Stimulated activated CD4-positive, alpha-beta T cell treated with anti-CD3 and anti-CD28 coated beads, Interleukin-2, amount 100 ng/mL, for 4 hours (primary cell): ENCODE measurements around the gene LELP1.
A peak's percentile ranks its signal among the peaks of the same experiment; 100 is the strongest.
"Not testable (repeated sequence)": the region's sequence is repeated elsewhere in the genome, so short reads cannot be mapped to it uniquely, and the experiment has no call there.

Experiments used
- DNase-seq: peaks from one replicate; pipeline ENCODE4 v3.0.0-alpha.2; 2020; ENCODE audit warnings: low read depth

The LELP1 gene

GRCh38 chr1:153203130-153203529 lies at the start of gene LELP1:
Gene LELP1, plus strand, starts transcription at chr1:153203430. Its CDS starts 1,278 bp downstream, at chr1:153204708.
- DNase-seq: no peak

GRCh38 chr1:153155541-153155940 lies 47.7 kb upstream of the LELP1 start:
- DNase-seq: no peak

GRCh38 chr1:153168686-153169085 lies 34.5 kb upstream of the LELP1 start:
- DNase-seq: no peak

GRCh38 chr1:153174624-153175023 lies 28.6 kb upstream of the LELP1 start:
- no peak for DNase-seq

- no peak for DNase-seq
Measured at GRCh38 chr1:153178922-153179321, 24.3 kb upstream of the LELP1 start.

GRCh38 chr1:153180556-153180955 lies 22.7 kb upstream of the LELP1 start:
- no peak for DNase-seq

- DNase-seq: not testable (repeated sequence)
Measured at GRCh38 chr1:153188301-153188700, 14.9 kb upstream of the LELP1 start.

GRCh38 chr1:153190373-153190772 lies 12.9 kb upstream of the LELP1 start:
- no peak for DNase-seq

- DNase-seq: no peak
Measured at GRCh38 chr1:153192697-153193096, 10.5 kb upstream of the LELP1 start.

GRCh38 chr1:153194331-153195050 lies 8.7 kb upstream of the LELP1 start:
- no peak for DNase-seq

GRCh38 chr1:153195216-153195615 lies 8.0 kb upstream of the LELP1 start:
- DNase-seq: no peak

- no peak for DNase-seq
Measured at GRCh38 chr1:153202006-153202405, 1.2 kb upstream of the LELP1 start.

- no peak for DNase-seq
Measured at GRCh38 chr1:153206631-153207030, 3.4 kb downstream of the LELP1 start.

GRCh38 chr1:153210206-153210605 lies 7.0 kb downstream of the LELP1 start:
- DNase-seq: no peak

- no peak for DNase-seq
Measured at GRCh38 chr1:153212201-153212600, 9.0 kb downstream of the LELP1 start.

GRCh38 chr1:153213519-153213918 lies 10.3 kb downstream of the LELP1 start:
- no peak for DNase-seq

GRCh38 chr1:153217212-153217611 lies 14.0 kb downstream of the LELP1 start, which contains the start of gene PRR9:
Gene PRR9, plus strand, starts transcription at chr1:153217584. Its CDS starts 561 bp downstream, at chr1:153218145.
- no peak for DNase-seq

GRCh38 chr1:153217744-153218416 lies 14.7 kb downstream of the LELP1 start:
- DNase-seq: no peak

GRCh38 chr1:153220606-153221303 lies 17.5 kb downstream of the LELP1 start:
- DNase-seq: no peak

- peak; percentile 20 for DNase-seq
Measured at GRCh38 chr1:153223040-153223891, 20.0 kb downstream of the LELP1 start.

- DNase-seq: no peak
Measured at GRCh38 chr1:153227810-153228209, 24.6 kb downstream of the LELP1 start.

- DNase-seq: no peak
Measured at GRCh38 chr1:153228491-153228890, 25.3 kb downstream of the LELP1 start.
